C4-2B (cell line): Measurements from ENCODE around the gene SH3RF1.

Source experiments
- CTCF ChIP-seq: fragments of 450-650 bp; conservative IDR thresholded peaks from 2 replicates; pipeline ENCODE4 v1.5.1; 2017; ENCODE audit warnings: mild to moderate bottlenecking
- ZFX ChIP-seq: fragments of 450-650 bp; IDR thresholded peaks from 2 replicates; pipeline ENCODE4 v1.6.1; 2017

GRCh38 chr4:169132561-169133305 is 138.0 kb downstream of the SH3RF1 start:
- no peak for TF ChIP-seq ZFX
- no peak for TF ChIP-seq CTCF
